Skeletal muscle satellite cell (primary cell): ENCODE data around the gene CDK16.

ENCODE experiments used
- H3K27me3 ChIP-seq: 2 replicates; pipeline ENCODE4 v1.7.0; 2013; ENCODE audit warnings: low read length; ENCODE audit not compliant: control insufficient read depth, insufficient read depth
- H3K36me3 ChIP-seq: 2 replicates; pipeline ENCODE4 v1.7.0; 2013; ENCODE audit warnings: mild to moderate bottlenecking, control low read depth, low read length; ENCODE audit not compliant: insufficient read depth
- H3K4me1 ChIP-seq: 2 replicates; pipeline ENCODE4 v1.7.0; 2013; ENCODE audit warnings: low read length; ENCODE audit not compliant: control insufficient read depth, insufficient read depth
- H3K4me2 ChIP-seq: 2 replicates; pipeline ENCODE4 v1.7.0; 2013; ENCODE audit warnings: mild to moderate bottlenecking, low read length
- H3K4me3 ChIP-seq: 2 replicates; pipeline ENCODE4 v1.7.0; 2013; ENCODE audit warnings: low read length
- H3K9ac ChIP-seq: 2 replicates; pipeline ENCODE4 v1.7.0; 2013; ENCODE audit warnings: mild to moderate bottlenecking, low read depth, low read length, moderate library complexity
- H3K9me3 ChIP-seq: replicated peaks from 2 replicates; pipeline ENCODE4 v1.7.0; 2013; ENCODE audit warnings: mild to moderate bottlenecking, control low read depth, low read length

CDK16 gene

DNA sequence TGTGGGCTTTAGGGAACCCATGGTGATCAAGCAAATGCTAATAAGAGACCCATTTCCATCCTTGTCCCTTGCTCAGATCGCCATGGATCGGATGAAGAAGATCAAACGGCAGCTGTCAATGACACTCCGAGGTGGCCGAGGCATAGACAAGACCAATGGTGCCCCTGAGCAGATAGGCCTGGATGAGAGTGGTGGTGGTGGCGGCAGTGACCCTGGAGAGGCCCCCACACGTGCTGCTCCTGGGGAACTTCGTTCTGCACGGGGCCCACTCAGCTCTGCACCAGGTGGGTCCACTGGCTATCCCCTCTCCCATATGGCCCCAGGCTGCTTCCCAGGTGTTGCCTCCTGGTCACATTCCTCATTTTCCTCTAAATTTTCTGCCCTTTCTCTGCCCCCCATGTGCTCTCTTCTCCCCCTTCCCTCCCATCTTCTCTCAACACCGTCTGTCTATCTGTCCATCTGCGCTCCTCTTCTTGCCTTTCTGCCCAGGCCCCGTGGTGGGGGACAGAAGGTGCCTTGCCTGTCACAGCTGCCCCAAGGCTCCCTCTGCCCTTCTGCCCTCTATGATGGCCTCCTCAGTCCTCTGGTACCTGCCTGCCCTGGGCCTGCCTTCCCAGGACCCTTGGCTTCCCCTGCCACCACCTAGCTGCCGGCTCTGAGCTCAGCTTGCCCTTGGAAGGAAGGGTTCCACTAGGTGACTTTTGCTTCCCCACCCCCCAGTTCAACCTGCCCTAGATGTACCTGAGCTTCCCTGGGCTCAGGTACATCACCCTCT is 5.2 kb downstream of the CDK16 start:
- H3K9ac ChIP-seq = no peak overlapping the region
- no peaks in the 10 kb centered on the region for H3K9me3 ChIP-seq
- peaks cover 52% of the 10 kb centered on the region for H3K36me3 ChIP-seq
- no peak overlapping the region for H3K4me2 ChIP-seq
- no peaks in the 10 kb centered on the region for H3K27me3 ChIP-seq
- no peak overlapping the region for H3K4me3 ChIP-seq
- H3K4me1 ChIP-seq = peaks cover 17% of the 10 kb centered on the region

DNA sequence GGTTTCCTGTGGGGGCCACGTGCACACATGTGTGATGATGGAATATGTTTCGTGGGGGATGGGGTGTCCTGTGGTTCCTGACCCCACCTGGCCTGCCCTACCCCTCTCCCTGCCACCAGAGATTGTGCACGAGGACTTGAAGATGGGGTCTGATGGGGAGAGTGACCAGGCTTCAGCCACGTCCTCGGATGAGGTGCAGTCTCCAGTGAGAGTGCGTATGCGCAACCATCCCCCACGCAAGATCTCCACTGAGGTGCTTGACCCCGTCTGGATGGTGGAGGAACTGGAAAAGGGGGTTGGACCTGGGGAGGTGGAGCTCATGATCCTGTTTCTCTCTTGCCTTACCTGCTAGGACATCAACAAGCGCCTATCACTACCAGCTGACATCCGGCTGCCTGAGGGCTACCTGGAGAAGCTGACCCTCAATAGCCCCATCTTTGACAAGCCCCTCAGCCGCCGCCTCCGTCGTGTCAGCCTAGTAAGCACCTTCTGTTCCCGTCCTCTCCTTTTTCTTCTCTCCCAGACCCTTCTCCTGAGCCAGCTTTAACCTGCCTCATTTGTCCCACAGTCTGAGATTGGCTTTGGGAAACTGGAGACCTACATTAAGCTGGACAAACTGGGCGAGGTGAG is 5.9 kb downstream of the CDK16 start:
- H3K4me3 ChIP-seq = no peak overlapping the region
- H3K4me2 ChIP-seq = no peak overlapping the region
- H3K9ac ChIP-seq = no peak overlapping the region
- no peaks in the 10 kb centered on the region for H3K9me3 ChIP-seq
- peaks cover 55% of the 10 kb centered on the region for H3K36me3 ChIP-seq
- H3K4me1 ChIP-seq = peaks cover 15% of the 10 kb centered on the region
- no peaks in the 10 kb centered on the region for H3K27me3 ChIP-seq

DNA sequence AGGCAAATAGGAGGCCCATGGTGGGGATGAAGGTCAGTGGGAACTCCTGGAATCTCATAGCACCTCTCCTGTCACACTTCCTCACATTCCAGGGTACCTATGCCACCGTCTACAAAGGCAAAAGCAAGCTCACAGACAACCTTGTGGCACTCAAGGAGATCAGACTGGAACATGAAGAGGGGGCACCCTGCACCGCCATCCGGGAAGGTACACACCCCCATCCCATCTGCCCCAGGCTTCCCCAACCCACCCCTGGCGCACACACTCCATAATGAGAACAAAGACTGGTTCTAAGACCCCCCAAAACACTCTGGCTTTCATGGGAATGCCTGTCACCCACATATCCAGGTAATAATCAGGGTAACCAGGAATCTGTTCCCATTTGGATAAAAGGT is 6.4 kb downstream of the CDK16 start:
- Histone ChIP-seq H3K27me3 (no peaks in the 10 kb centered on the region), H3K4me1 (peaks cover 10% of the 10 kb centered on the region), H3K4me2 (no peak overlapping the region), H3K9ac (no peak overlapping the region), H3K4me3 (no peak overlapping the region), H3K36me3 (peaks cover 56% of the 10 kb centered on the region), H3K9me3 (no peaks in the 10 kb centered on the region)

DNA sequence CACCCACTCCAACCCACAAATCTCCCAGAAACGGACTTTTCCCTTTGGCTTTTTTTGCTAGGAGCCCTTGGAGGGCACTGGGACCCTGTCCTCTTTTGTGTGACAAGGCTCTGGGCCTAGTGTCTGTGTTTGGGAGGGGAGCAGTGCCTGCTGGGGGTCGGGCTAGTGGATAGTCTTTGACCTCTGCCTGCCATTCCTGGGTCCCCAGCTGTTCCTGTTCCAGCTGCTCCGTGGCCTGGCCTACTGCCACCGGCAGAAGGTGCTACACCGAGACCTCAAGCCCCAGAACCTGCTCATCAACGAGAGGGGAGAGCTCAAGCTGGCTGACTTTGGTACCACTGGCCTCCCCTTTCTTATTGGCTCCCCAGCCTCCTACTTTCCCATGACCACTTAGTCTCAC is 7.6 kb downstream of the CDK16 start:
- Histone ChIP-seq H3K4me3 (no peak overlapping the region), H3K4me2 (no peak overlapping the region), H3K9me3 (no peaks in the 10 kb centered on the region), H3K4me1 (no peaks in the 10 kb centered on the region), H3K27me3 (no peaks in the 10 kb centered on the region), H3K36me3 (peaks cover 64% of the 10 kb centered on the region), H3K9ac (no peak overlapping the region)

DNA sequence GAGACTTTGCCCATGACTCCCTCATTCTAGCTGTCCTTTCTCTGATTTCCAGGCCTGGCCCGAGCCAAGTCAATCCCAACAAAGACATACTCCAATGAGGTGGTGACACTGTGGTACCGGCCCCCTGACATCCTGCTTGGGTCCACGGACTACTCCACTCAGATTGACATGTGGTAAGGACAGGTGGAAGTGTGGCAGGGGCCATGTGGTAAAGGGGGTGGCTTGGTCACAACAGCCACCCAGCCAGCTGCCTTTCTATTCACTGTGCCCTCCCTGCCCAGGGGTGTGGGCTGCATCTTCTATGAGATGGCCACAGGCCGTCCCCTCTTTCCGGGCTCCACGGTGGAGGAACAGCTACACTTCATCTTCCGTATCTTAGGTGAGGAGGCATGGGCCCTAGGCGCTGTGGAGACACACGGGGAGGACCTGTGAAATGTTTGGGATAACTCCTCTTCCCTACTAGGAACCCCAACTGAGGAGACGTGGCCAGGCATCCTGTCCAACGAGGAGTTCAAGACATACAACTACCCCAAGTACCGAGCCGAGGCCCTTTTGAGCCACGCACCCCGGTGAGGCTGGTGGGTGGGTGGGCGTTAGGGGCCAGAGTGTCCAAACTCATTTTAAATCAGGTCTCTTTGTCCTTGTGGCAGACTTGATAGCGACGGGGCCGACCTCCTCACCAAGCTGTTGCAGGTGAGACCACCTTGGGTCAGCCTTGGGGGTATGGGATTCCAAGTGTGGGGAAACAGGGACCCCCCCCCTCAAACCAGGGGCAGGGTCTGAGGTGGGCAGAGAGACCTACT is 8.3 kb downstream of the CDK16 start:
- Histone ChIP-seq H3K9ac (no peak overlapping the region), H3K27me3 (no peaks in the 10 kb centered on the region), H3K4me1 (no peaks in the 10 kb centered on the region), H3K9me3 (no peaks in the 10 kb centered on the region), H3K4me2 (no peak overlapping the region), H3K4me3 (no peak overlapping the region), H3K36me3 (peaks cover 64% of the 10 kb centered on the region)

DNA sequence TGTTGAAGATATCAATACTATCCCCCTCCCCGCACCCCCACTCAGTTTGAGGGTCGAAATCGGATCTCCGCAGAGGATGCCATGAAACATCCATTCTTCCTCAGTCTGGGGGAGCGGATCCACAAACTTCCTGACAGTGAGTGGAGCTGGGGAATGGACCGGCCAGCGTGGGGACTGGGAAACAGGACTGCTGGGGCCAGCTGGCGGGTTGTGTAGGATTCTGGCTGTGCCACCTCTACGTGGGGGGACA is 8.8 kb downstream of the CDK16 start:
- Histone ChIP-seq H3K9ac (no peak overlapping the region), H3K4me2 (no peak overlapping the region), H3K27me3 (no peaks in the 10 kb centered on the region), H3K36me3 (peaks cover 64% of the 10 kb centered on the region), H3K9me3 (no peaks in the 10 kb centered on the region), H3K4me1 (peaks cover 2% of the 10 kb centered on the region), H3K4me3 (no peak overlapping the region)

DNA sequence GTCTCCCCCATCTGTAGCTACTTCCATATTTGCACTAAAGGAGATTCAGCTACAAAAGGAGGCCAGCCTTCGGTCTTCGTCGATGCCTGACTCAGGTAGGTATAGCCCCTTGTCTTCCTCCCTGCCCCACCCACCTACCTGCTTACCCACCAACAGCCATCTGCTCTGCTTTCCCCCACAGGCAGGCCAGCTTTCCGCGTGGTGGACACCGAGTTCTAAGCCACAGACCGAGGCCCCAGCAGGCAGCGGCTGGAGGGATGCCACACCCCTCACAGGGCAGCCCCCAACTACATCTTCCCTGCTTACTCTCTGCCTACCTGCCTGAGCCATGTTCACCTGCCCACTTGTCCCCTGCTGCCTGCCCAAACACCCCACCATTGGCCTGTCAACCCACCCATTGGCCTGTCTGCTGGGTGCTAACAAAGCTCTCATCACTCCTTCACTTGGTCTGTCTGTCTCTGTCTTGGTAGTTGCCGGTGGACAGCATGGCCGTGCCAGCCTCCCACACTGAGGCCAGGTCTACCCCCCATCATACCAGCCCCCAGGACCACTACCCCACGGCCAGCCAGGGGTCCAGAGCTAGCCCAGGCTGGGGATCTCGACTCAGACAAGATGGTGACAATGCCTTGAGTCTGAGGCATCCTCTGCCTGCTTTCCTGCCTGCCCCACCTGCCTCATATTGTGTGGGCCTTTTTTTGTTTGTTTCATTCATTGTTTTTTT is 10.2 kb downstream of the CDK16 start:
- peaks cover 55% of the 10 kb centered on the region for H3K36me3 ChIP-seq
- no peak overlapping the region for H3K4me3 ChIP-seq
- H3K4me2 ChIP-seq = no peak overlapping the region
- peaks cover 8% of the 10 kb centered on the region for H3K4me1 ChIP-seq
- no peaks in the 10 kb centered on the region for H3K27me3 ChIP-seq
- no peaks in the 10 kb centered on the region for H3K9me3 ChIP-seq
- no peak overlapping the region for H3K9ac ChIP-seq

DNA sequence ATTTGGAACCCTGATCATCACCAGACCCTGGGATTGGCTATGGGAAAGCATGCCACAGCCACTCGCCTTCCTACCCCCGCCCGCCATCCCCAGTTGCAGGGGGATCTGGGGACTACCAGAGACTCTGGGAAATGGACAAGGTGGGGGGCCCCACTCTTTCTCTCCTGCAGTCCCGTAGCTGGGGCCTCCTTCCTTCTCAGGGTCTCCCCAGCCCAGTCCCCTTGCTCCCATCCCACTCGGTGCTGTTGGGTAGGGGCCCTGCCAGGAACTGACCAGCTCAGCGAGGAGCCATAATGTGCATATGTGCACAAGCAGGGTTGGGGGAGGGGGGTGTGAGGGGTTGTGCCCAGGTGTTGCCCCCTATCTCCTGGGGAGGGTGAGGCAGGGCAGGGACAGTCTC is 10.9 kb downstream of the CDK16 start:
- Histone ChIP-seq H3K36me3 (peaks cover 48% of the 10 kb centered on the region), H3K9ac (no peak overlapping the region), H3K4me2 (no peak overlapping the region), H3K27me3 (no peaks in the 10 kb centered on the region), H3K4me3 (no peak overlapping the region), H3K4me1 (peaks cover 8% of the 10 kb centered on the region), H3K9me3 (no peaks in the 10 kb centered on the region)

DNA sequence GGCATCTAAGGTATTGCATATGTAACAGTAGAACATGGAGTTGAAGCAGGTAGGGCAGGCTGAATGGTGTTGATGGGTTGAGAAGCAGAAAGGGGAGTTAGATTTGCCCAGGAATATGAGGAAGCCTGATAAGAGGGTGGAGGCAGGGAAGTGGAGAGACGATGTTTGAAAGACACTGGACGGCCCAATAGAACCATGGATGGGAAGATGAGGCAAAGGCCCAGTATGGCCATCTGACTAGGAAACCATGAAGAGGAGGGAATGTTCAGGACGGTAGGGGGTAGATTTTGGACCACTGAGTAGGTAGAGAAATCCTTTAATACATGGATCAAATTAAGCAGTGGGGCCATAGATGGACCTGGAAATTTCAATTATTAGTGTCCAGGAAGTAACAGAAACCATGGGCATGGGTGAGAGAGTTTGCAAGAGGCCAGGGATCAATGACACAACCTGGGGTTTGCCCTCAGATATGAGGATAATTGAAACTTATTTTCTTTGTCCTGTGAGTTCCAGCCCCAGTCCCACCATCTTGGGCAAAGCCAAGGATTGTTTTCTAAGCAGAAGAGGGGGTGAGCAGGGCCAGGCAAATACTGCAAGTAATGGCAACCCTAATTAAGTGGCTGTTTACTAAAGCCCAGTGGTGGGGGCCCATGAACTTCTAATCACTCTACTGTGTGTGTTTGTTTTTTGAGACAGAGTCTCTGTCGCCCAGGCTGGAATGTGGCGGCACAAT is 11.8 kb downstream of the CDK16 start:
- peaks cover 39% of the 10 kb centered on the region for H3K36me3 ChIP-seq
- peaks cover 14% of the 10 kb centered on the region for H3K4me1 ChIP-seq
- H3K4me2 ChIP-seq = no peak overlapping the region
- no peak overlapping the region for H3K4me3 ChIP-seq
- no peaks in the 10 kb centered on the region for H3K27me3 ChIP-seq
- no peak overlapping the region for H3K9ac ChIP-seq
- H3K9me3 ChIP-seq = no peaks in the 10 kb centered on the region

DNA sequence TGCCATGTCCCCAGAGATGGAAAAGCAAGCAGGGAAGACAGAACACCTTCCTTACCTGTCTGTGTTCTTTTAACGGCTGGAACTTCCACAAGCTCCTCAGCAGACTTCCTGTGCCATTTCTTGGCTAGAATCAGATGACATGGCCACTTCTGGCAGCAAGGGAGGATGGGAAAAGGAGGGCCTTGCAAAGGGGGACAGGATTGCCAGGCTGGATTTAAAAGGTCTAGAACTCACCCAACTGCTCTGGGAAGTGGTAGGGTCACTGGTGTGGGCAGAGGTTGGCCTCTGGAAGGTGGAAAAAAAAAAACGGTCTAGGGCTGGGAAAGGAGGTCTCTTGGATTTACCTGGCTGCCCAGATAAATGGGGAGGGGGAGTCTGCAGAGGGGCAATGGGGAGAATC is 12.7 kb downstream of the CDK16 start:
- Histone ChIP-seq H3K9me3 (no peaks in the 10 kb centered on the region), H3K36me3 (peaks cover 30% of the 10 kb centered on the region), H3K4me2 (no peak overlapping the region), H3K4me3 (no peak overlapping the region), H3K9ac (no peak overlapping the region), H3K4me1 (peaks cover 18% of the 10 kb centered on the region), H3K27me3 (no peaks in the 10 kb centered on the region)
